Natural killer cell (primary cell): ENCODE data around the gene TRAPPC6A. TPM values are rescaled to one million over a fixed set of nuclear protein-coding genes. Genes with fewer than 3 reads are reported as not detected.

Source experiments
- ATAC-seq, 3 donors: fragments of 150-1000 bp in 2 of 3; fragments of 200-7000 bp in 1 of 3; cut with Tn5 transposase; 1 replicate in 1 of 3; 2 replicates in 2 of 3; pipeline ENCODE4 v1.10.0; 2021; ENCODE audit warnings: mild to moderate bottlenecking in 2 of 3, moderate library complexity in 2 of 3
- DNase-seq, 2 donors: peaks; one replicate each; pipeline versions ENCODE4 v3.0.0 to v3.0.0-alpha.2; 2013 to 2021; ENCODE audit warnings: mixed read lengths in 1 of 2
- H3K27ac ChIP-seq: one replicate; pipeline ENCODE4 v1.5.1; 2013; ENCODE audit warnings: mild to moderate bottlenecking, low read length
- H3K27me3 ChIP-seq: one replicate; pipeline ENCODE4 v1.6.1; 2013; ENCODE audit warnings: low read length; ENCODE audit not compliant: control insufficient read depth, insufficient read depth
- H3K36me3 ChIP-seq: one replicate; pipeline ENCODE4 v1.6.1; 2013; ENCODE audit warnings: low read length; ENCODE audit not compliant: control insufficient read depth, insufficient read depth
- H3K4me1 ChIP-seq: one replicate; pipeline ENCODE4 v1.6.1; 2013; ENCODE audit warnings: low read length; ENCODE audit not compliant: control insufficient read depth, insufficient read depth
- H3K4me3 ChIP-seq: one replicate; pipeline ENCODE4 v1.5.1; 2013; ENCODE audit warnings: low read length
- H3K9me3 ChIP-seq: one replicate; pipeline ENCODE4 v1.6.1; 2013; ENCODE audit warnings: low read length; ENCODE audit not compliant: control insufficient read depth, insufficient read depth
- H3K27ac Mint-ChIP-seq, 2 donors: one replicate each; pipeline ENCODE4 v1.8.0; 2022; ENCODE audit warnings: mild to moderate bottlenecking in 2 of 2, mixed read lengths in 2 of 2, moderate library complexity in 1 of 2
- H3K27me3 Mint-ChIP-seq, 2 donors: one replicate each; pipeline ENCODE4 v1.8.0; 2022; ENCODE audit warnings: low read depth in 2 of 2, mixed read lengths in 2 of 2
- H3K36me3 Mint-ChIP-seq: one replicate; pipeline ENCODE4 v1.8.0; 2022; ENCODE audit warnings: mixed read lengths
- H3K4me1 Mint-ChIP-seq, 2 donors: one replicate each; pipeline ENCODE4 v1.8.0; 2022; ENCODE audit warnings: mixed read lengths in 2 of 2
- H3K4me3 Mint-ChIP-seq: one replicate; pipeline ENCODE4 v1.8.0; 2022; ENCODE audit warnings: mild to moderate bottlenecking, moderate library complexity, mixed read lengths
- H3K9me3 Mint-ChIP-seq, 2 donors: one replicate each; pipeline ENCODE4 v1.8.0; 2022; ENCODE audit warnings: mixed read lengths in 2 of 2
- WGBS: methylation state at CpG from one replicate; pipeline ENCODE4 v1.1.7; 2013; ENCODE audit warnings: missing lambda C conversion rate; ENCODE audit not compliant: insufficient coverage; 5-methylcytosine and 5-hydroxymethylcytosine counted together
- intact Hi-C: fragments of 100-400 bp; cut with micrococcal nuclease; formaldehyde crosslinking; loops from one replicate; pipeline ENCODE4 v1.14.2; 2022
- total RNA-seq, 4 donors: library from RNA; stranded (reverse); fragments of 120-200 nt in 1 of 4; gene quantifications; one replicate each; pipeline versions ENCODE4 v1.2.3 to v1.2.4, GENCODE V29; 2013 to 2022
- TF ChIP-seq, protein P1 (sequence below): fragments of 200-600 bp; IDR thresholded peaks from one replicate; pipeline ENCODE4 v1.8.0; 2022; ENCODE audit warnings: antibody characterized with exemption

Gene TRAPPC6A
- total RNA-seq, 3 donors from 2014 or later (not counting 1 experiment from before 2014, with no cell fraction given) = 38.0 to 47.0 (median 45.2) TPM

DNA sequence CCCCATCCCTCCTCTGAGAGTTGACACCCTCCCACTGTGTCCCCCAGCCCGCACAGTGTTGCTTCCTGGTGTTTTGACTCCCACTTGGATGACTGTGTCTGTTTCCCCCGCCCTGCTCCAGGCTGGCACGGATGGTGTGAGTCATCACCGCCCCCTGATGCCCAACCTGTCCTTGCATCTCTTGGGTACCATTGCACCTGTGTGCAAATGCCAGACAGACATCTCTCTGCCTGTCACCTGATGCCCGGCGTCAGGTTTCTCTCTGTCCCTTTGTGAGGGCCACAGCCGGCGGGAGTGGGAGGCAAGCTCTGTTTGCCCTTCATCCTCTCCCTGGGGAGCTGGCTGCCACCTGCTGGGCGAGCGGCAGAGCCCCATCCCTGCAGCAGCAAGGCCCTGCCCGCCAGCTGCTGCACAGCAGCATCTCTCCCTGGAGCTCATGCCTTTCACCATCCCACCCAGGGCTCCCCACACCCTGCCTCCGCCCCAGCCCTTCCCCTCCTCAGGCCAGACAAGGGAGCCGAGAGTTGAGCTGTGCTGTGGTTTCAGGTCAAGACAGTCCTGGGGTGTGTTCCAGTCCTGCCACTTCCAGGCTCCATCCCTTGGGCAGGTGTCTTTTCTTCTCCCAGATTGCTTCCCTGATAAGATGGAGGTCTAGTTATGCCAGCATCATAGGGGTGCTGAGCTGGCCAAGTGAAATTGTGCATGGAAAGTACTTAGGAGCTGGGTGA, 47.0 kb downstream of the TRAPPC6A start:
- Mint-ChIP-seq H3K27me3 (no peaks in the 10 kb centered on the region), H3K9me3 (no peaks in the 10 kb centered on the region), H3K36me3 (no peaks in the 10 kb centered on the region), H3K4me3 (no peak overlapping the region), H3K27ac (no peak overlapping the region), H3K4me1 (peaks cover 15 to 26% of the 10 kb centered on the region in 2 donors)
- TF ChIP-seq, protein P1, sequence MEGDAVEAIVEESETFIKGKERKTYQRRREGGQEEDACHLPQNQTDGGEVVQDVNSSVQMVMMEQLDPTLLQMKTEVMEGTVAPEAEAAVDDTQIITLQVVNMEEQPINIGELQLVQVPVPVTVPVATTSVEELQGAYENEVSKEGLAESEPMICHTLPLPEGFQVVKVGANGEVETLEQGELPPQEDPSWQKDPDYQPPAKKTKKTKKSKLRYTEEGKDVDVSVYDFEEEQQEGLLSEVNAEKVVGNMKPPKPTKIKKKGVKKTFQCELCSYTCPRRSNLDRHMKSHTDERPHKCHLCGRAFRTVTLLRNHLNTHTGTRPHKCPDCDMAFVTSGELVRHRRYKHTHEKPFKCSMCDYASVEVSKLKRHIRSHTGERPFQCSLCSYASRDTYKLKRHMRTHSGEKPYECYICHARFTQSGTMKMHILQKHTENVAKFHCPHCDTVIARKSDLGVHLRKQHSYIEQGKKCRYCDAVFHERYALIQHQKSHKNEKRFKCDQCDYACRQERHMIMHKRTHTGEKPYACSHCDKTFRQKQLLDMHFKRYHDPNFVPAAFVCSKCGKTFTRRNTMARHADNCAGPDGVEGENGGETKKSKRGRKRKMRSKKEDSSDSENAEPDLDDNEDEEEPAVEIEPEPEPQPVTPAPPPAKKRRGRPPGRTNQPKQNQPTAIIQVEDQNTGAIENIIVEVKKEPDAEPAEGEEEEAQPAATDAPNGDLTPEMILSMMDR = no peak
- peaks cover 16% of the 10 kb centered on the region for H3K4me1 ChIP-seq
- no peaks in the 10 kb centered on the region for H3K27me3 ChIP-seq
- ATAC-seq = no peak
- no peak for DNase-seq
- intact Hi-C loops = no loop called here
- H3K4me3 ChIP-seq = no peak overlapping the region
- WGBS = 77% methylated on average over 13 of the region's 13 CpGs
- H3K9me3 ChIP-seq = no peaks in the 10 kb centered on the region
- no peaks in the 10 kb centered on the region for H3K36me3 ChIP-seq
- H3K27ac ChIP-seq = no peak overlapping the region

DNA sequence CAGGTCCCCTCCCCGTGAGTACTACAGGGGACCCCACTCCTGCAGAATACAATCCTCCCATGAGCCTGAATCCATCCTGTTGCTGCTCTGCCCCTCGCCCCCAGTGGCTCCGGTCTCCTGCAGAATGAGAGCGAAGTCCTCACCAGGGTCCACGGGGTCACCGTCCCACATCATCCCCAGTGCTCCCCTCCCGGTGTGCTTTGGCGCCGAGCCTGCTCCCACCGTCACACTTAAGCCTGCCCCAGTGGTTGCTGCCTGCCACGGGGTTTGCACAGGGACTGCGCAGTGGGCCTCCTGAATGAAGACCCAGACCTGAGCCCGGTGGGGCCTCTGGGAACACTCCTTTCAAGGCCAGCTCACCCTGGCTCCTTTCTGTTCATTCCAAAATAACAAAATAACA, 47.8 kb downstream of the TRAPPC6A start:
- intact Hi-C loops = no loop called here
- H3K4me3 ChIP-seq = no peak overlapping the region
- no peak for DNase-seq
- TF ChIP-seq, protein P1 = no peak
- Mint-ChIP-seq H3K4me1 (peaks cover 15 to 34% of the 10 kb centered on the region in 2 donors), H3K27me3 (no peaks in the 10 kb centered on the region), H3K27ac (no peak overlapping the region), H3K9me3 (no peaks in the 10 kb centered on the region), H3K36me3 (no peaks in the 10 kb centered on the region), H3K4me3 (no peak overlapping the region)
- no peaks in the 10 kb centered on the region for H3K36me3 ChIP-seq
- no peaks in the 10 kb centered on the region for H3K9me3 ChIP-seq
- H3K27ac ChIP-seq = no peak overlapping the region
- WGBS = 94% methylated on average over 13 of the region's 13 CpGs
- H3K27me3 ChIP-seq = no peaks in the 10 kb centered on the region
- peaks cover 18% of the 10 kb centered on the region for H3K4me1 ChIP-seq
- ATAC-seq = no peak

DNA sequence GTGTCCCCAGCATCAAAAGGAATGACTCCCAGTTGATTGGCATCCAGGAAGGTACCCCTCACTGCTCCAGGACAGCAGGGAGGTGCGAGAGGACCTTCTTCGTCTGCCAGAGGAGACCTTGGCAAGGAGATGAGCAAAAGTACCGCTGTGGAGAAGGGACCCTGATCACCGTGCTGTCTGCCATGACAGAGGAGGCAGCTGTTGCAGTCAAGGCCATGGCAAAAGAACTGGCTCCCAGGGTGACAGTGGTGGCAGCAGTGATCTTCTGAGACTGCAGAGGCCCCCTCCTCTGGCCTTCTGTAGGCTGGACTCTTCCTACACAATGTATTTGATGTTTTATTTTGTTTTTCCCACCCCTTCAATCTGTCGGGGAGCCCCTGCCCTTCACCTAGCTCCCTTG, 49.2 kb downstream of the TRAPPC6A start:
- TF ChIP-seq, protein P1 = no peak
- no peak for ATAC-seq
- no peaks in the 10 kb centered on the region for H3K27me3 Mint-ChIP-seq
- no peaks in the 10 kb centered on the region for H3K9me3 Mint-ChIP-seq
- Histone ChIP-seq H3K27ac (no peak overlapping the region), H3K27me3 (no peaks in the 10 kb centered on the region), H3K36me3 (no peaks in the 10 kb centered on the region), H3K4me3 (no peak overlapping the region), H3K9me3 (no peaks in the 10 kb centered on the region), H3K4me1 (peaks cover 13% of the 10 kb centered on the region)
- peaks cover 7 to 24% of the 10 kb centered on the region in 2 donors for H3K4me1 Mint-ChIP-seq
- intact Hi-C loops = no loop called here
- no peak for DNase-seq
- H3K36me3 Mint-ChIP-seq = no peaks in the 10 kb centered on the region
- H3K4me3 Mint-ChIP-seq = no peak overlapping the region
- WGBS = 95% methylated on average over 5 of the region's 5 CpGs
- H3K27ac Mint-ChIP-seq = no peak overlapping the region

GRCh38 chr19:45128146-45128545, 49.9 kb downstream of the TRAPPC6A start:
- peaks cover 8% of the 10 kb centered on the region for H3K4me1 ChIP-seq
- H3K4me3 Mint-ChIP-seq = no peak overlapping the region
- TF ChIP-seq, protein P1 = no peak
- intact Hi-C loops = no loop called here
- H3K36me3 ChIP-seq = no peaks in the 10 kb centered on the region
- no peaks in the 10 kb centered on the region for H3K27me3 Mint-ChIP-seq
- no peaks in the 10 kb centered on the region for H3K9me3 ChIP-seq
- no peaks in the 10 kb centered on the region for H3K9me3 Mint-ChIP-seq
- no peak overlapping the region for H3K27ac ChIP-seq
- 95% methylated on average over 5 of the region's 5 CpGs for WGBS
- DNase-seq = no peak
- no peaks in the 10 kb centered on the region for H3K27me3 ChIP-seq
- no peak overlapping the region for H3K27ac Mint-ChIP-seq
- no peak overlapping the region for H3K4me3 ChIP-seq
- no peak for ATAC-seq
- peaks cover 5 to 21% of the 10 kb centered on the region in 2 donors for H3K4me1 Mint-ChIP-seq
- H3K36me3 Mint-ChIP-seq = no peaks in the 10 kb centered on the region
